ENCODE results near the gene CNTN4. TPM values are rescaled to one million over a fixed set of nuclear protein-coding genes. Genes with fewer than 3 reads are reported as not detected.

The CNTN4 gene
- total RNA-seq, 6 experiments from 2014 or later = not detected

GRCh38 chr3:2937592-2937991, 838.9 kb downstream of the CNTN4 start:
- DNase-seq = no peak
- Mint-ChIP-seq H3K27ac (no peak overlapping the region), H3K9me3 (peaks cover 64% of the 10 kb centered on the region), H3K4me3 (no peak overlapping the region), H3K4me1 (ENCODE audit: low read depth) (no peaks in the 10 kb centered on the region), H3K36me3 (ENCODE audit: low read depth) (peaks cover 4% of the 10 kb centered on the region; the same call in 1 of the 2 replicates), H3K27me3 (ENCODE audit: insufficient read depth) (no peaks in the 10 kb centered on the region; the same call in 1 of the 2 replicates)
- TF ChIP-seq CTCF (IDR thresholded peaks at IDR 0.05) = no peak

- no peak for DNase-seq
- no peaks in the 10 kb centered on the region; the same call in 1 of the 2 replicates for H3K27me3 Mint-ChIP-seq (ENCODE audit: insufficient read depth)
- no peaks in the 10 kb centered on the region for H3K4me1 Mint-ChIP-seq (ENCODE audit: low read depth)
- peaks cover 61% of the 10 kb centered on the region for H3K9me3 Mint-ChIP-seq
- H3K36me3 Mint-ChIP-seq (ENCODE audit: low read depth) = peaks cover 4% of the 10 kb centered on the region; the same call in 1 of the 2 replicates
- no peak overlapping the region for H3K4me3 Mint-ChIP-seq
- TF ChIP-seq CTCF (IDR thresholded peaks at IDR 0.05) = no peak
- H3K27ac Mint-ChIP-seq = no peak overlapping the region
Observed at GRCh38 chr3:2938711-2939110, 840.0 kb downstream of the CNTN4 start.

- Mint-ChIP-seq H3K27ac (no peak overlapping the region), H3K36me3 (ENCODE audit: low read depth) (peaks cover 4% of the 10 kb centered on the region; the same call in 1 of the 2 replicates), H3K27me3 (ENCODE audit: insufficient read depth) (no peaks in the 10 kb centered on the region; the same call in 1 of the 2 replicates), H3K9me3 (peaks cover 66% of the 10 kb centered on the region), H3K4me3 (no peak overlapping the region), H3K4me1 (ENCODE audit: low read depth) (no peaks in the 10 kb centered on the region)
- DNase-seq = no peak
- TF ChIP-seq CTCF (IDR thresholded peaks at IDR 0.05) = no peak
Observed at GRCh38 chr3:2940062-2940461, 841.4 kb downstream of the CNTN4 start.

GRCh38 chr3:2944628-2945027, 846.0 kb downstream of the CNTN4 start:
- no peaks in the 10 kb centered on the region for H3K4me1 Mint-ChIP-seq (ENCODE audit: low read depth)
- no peak for DNase-seq
- no peak for TF ChIP-seq CTCF (IDR thresholded peaks at IDR 0.05)
- H3K27ac Mint-ChIP-seq = no peak overlapping the region
- peaks cover 4% of the 10 kb centered on the region; the same call in 1 of the 2 replicates for H3K36me3 Mint-ChIP-seq (ENCODE audit: low read depth)
- no peaks in the 10 kb centered on the region; the same call in 1 of the 2 replicates for H3K27me3 Mint-ChIP-seq (ENCODE audit: insufficient read depth)
- H3K4me3 Mint-ChIP-seq = no peak overlapping the region
- H3K9me3 Mint-ChIP-seq = peaks cover 65% of the 10 kb centered on the region

GRCh38 chr3:2945121-2945520, 846.5 kb downstream of the CNTN4 start:
- Mint-ChIP-seq H3K4me1 (ENCODE audit: low read depth) (no peaks in the 10 kb centered on the region), H3K9me3 (peaks cover 60% of the 10 kb centered on the region), H3K4me3 (no peak overlapping the region), H3K27ac (no peak overlapping the region), H3K36me3 (ENCODE audit: low read depth) (peaks cover 4% of the 10 kb centered on the region; the same call in 1 of the 2 replicates), H3K27me3 (ENCODE audit: insufficient read depth) (no peaks in the 10 kb centered on the region; the same call in 1 of the 2 replicates)
- no peak for DNase-seq
- TF ChIP-seq CTCF (IDR thresholded peaks at IDR 0.05) = no peak

- Mint-ChIP-seq H3K27me3 (ENCODE audit: insufficient read depth) (no peaks in the 10 kb centered on the region), H3K4me3 (no peak overlapping the region), H3K36me3 (ENCODE audit: low read depth) (no peaks in the 10 kb centered on the region), H3K27ac (no peak overlapping the region), H3K9me3 (peaks cover 37% of the 10 kb centered on the region), H3K4me1 (ENCODE audit: low read depth) (no peaks in the 10 kb centered on the region)
- DNase-seq = no peak
- no peak for TF ChIP-seq CTCF (IDR thresholded peaks at IDR 0.05)
Observed at GRCh38 chr3:2947536-2947935, 848.9 kb downstream of the CNTN4 start.
